K562 (cell line): ENCODE measurements around the gene LPIN1.

Experiments used
- SIX5 ChIP-seq, 2 experiments: IDR thresholded peaks; 2 replicates each; pipeline ENCODE4 v1.6.1; 2011; ENCODE audit warnings: low read length in 2 of 2, borderline replicate concordance in 1 of 2, low read depth in 1 of 2, mild to moderate bottlenecking in 1 of 2, moderate library complexity in 1 of 2; ENCODE audit not compliant: insufficient read depth in 1 of 2
- TCFL5 ChIP-seq: fragments of 250-450 bp; sonication (Bioruptor Pico); conservative IDR thresholded peaks from 2 replicates; pipeline ENCODE4 v1.6.1; 2021; ENCODE audit warnings: mild to moderate bottlenecking, moderate library complexity, matching md5 sums

DNA sequence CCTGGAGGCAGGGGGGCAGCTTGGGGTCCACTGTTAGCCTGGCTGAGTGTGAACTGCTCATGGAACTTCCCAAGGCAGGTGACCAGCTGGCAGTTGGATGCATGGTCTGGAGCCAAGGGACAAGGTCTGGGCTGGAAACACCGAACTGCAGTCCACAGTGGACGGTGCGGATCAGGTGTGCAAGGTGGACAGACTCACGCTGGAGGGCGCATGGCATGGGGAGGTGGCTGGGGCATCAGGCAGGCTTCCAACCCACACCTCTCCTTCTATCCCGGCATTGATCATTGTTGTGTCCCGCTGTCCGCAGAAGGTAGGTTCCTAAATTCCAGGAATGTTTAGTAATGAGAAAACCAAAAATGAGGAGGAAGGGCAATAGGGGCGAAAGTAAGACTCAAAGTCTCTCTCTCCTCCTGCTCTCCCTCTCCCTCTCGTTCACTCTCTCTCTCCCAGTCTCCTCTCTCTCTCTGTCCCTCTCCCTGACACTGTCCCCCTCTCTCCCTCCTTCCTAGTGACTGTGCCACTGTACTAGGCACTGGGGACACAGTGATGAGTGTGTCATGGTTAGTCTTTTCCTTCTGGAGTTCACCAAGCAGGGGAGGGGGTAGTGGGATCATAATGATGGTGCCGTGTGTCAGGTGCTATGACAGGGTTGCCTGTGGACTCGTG, 30.3 kb upstream of the LPIN1 start:
- no peak for TF ChIP-seq TCFL5 (CRISPR knock-in tag)
- TF ChIP-seq SIX5 (IDR thresholded peaks at IDR 0.05; ENCODE audit: borderline replicate concordance in 1 of 2, insufficient read depth in 1 of 2, low read depth in 1 of 2, low read length in 2 of 2), result no peak
